Lung (tissue), 12 donors: ENCODE results near the gene NAT8L. TPM values are rescaled to one million over a fixed set of nuclear protein-coding genes. Genes with fewer than 3 reads are reported as not detected.

Source experiments
- ATAC-seq: fragments of 200-7000 bp; cut with Tn5 transposase; one replicate; pipeline ENCODE4 v1.9.1; 2020; ENCODE audit warnings: moderate number of reproducible peaks; ENCODE audit not compliant: insufficient read depth, low FRiP score
- DNase-seq, 3 donors: peaks; one replicate each; pipeline ENCODE4 v3.0.0-alpha.2; 2013 to 2017
- H3K27ac ChIP-seq, 2 donors: one replicate each; pipeline ENCODE4 v1.5.1; 2013; ENCODE audit warnings: mild to moderate bottlenecking in 2 of 2, moderate library complexity in 2 of 2, control low read depth in 1 of 2, inconsistent platforms in 1 of 2, low read depth in 1 of 2, low read length in 1 of 2
- H3K27me3 ChIP-seq, 3 donors: one replicate each; pipeline ENCODE4 v1.5.1; 2013; ENCODE audit warnings: low read length in 2 of 3; ENCODE audit not compliant: control insufficient read depth in 3 of 3, insufficient read depth in 3 of 3
- H3K36me3 ChIP-seq, 4 donors: one replicate each; pipeline ENCODE4 v1.5.1; 2013; ENCODE audit warnings: low read length in 4 of 4, mild to moderate bottlenecking in 1 of 4, moderate library complexity in 1 of 4; ENCODE audit not compliant: control insufficient read depth in 4 of 4, insufficient read depth in 4 of 4
- H3K4me1 ChIP-seq, 5 donors: one replicate each; pipeline ENCODE4 v1.5.1; 2013; ENCODE audit warnings: low read length in 5 of 5, mild to moderate bottlenecking in 2 of 5, moderate library complexity in 1 of 5; ENCODE audit not compliant: control insufficient read depth in 5 of 5, insufficient read depth in 5 of 5
- H3K4me3 ChIP-seq: one replicate; pipeline ENCODE4 v1.5.1; 2013; ENCODE audit warnings: mild to moderate bottlenecking, control low read depth, moderate library complexity
- H3K9ac ChIP-seq, 2 donors: one replicate each; pipeline ENCODE4 v1.5.1; 2013; ENCODE audit warnings: low read length in 2 of 2, control low read depth in 1 of 2; ENCODE audit not compliant: insufficient read depth in 1 of 2
- H3K9me3 ChIP-seq, 4 donors: one replicate each; pipeline ENCODE4 v1.5.1; 2013; ENCODE audit warnings: low read length in 3 of 4, mild to moderate bottlenecking in 1 of 4, moderate library complexity in 1 of 4; ENCODE audit not compliant: control insufficient read depth in 4 of 4, insufficient read depth in 3 of 4
- CTCF ChIP-seq: IDR thresholded peaks from 2 replicates; pipeline ENCODE4 v1.5.1; 2012; ENCODE audit warnings: mild to moderate bottlenecking; ENCODE audit errors: control extremely low read depth, extremely low read depth
- WGBS, 2 donors: extraction: QIAGEN DNeasy Blood & Tissue Kit; methylation state at CpG; one replicate each; pipeline ENCODE4 v1.1.7; 2013; 5-methylcytosine and 5-hydroxymethylcytosine counted together
- polyA plus RNA-seq, 2 donors: library from polyadenylated mRNA; stranded (reverse); fragments of 200-250 nt; gene quantifications; one replicate each; pipeline ENCODE4 v1.2.1, GENCODE V29; 2013
- total RNA-seq, 2 donors: library from RNA; depleted of rRNA in 1 of 2; stranded (reverse); fragments of >200 nt in 1 of 2; gene quantifications; one replicate each; pipeline ENCODE4 v1.2.1, GENCODE V29; 2014 to 2021
- donor health status: control.
- donor health status: control.
- donor health status: Bipolar disorder and iron deficiency.
- donor health status: healthy.
- donor health status: DM: yes; HTN: yes; CAD: no.

The NAT8L gene
- total and polyA plus RNA-seq, 4 donors: 0.05 to 0.46 (median 0.17) TPM

GRCh38 chr4:2036327-2036726 lies 22.8 kb upstream of the NAT8L start:
- 87 to 94% methylated on average over 10 of the region's 10 CpGs for WGBS, 2 donors

GRCh38 chr4:2036866-2037265 lies 22.3 kb upstream of the NAT8L start:
- no peak for DNase-seq

More at GRCh38 chr4:2036327-2036726, 22.8 kb upstream of the NAT8L start:
- no peak for TF ChIP-seq CTCF
- Histone ChIP-seq H3K4me3 (no peak overlapping the region), H3K4me1 (peaks cover 0 to 9% (median 0%) of the 10 kb centered on the region in 5 donors), H3K9me3 (peaks cover 0 to 6% (median 0%) of the 10 kb centered on the region in 4 donors), H3K36me3 (no peaks in the 10 kb centered on the region), H3K27ac (no peak overlapping the region), H3K9ac (no peak overlapping the region), H3K27me3 (peaks cover 7 to 24% (median 17%) of the 10 kb centered on the region in 3 donors)
- no peak for DNase-seq
- no peak for ATAC-seq

GRCh38 chr4:2040391-2041238 lies 18.5 kb upstream of the NAT8L start:
- Histone ChIP-seq H3K4me1 (peaks cover 0 to 17% (median 0%) of the 10 kb centered on the region in 5 donors), H3K27ac (no peak overlapping the region), H3K9ac (no peak overlapping the region), H3K27me3 (peaks cover 16 to 29% (median 22%) of the 10 kb centered on the region in 3 donors), H3K9me3 (peaks cover 0 to 18% (median 0%) of the 10 kb centered on the region in 4 donors), H3K4me3 (no peak overlapping the region), H3K36me3 (no peaks in the 10 kb centered on the region)
- WGBS, 2 donors: 2 to 6% methylated on average over 61 to 91 of the region's 91 CpGs
- no peak for ATAC-seq
- TF ChIP-seq CTCF: no peak
- DNase-seq: no peak

More at GRCh38 chr4:2036866-2037265, 22.3 kb upstream of the NAT8L start:
- no peaks in the 10 kb centered on the region for H3K36me3 ChIP-seq
- WGBS, 2 donors: 58 to 66% methylated on average over 7 of the region's 7 CpGs
- no peak overlapping the region for H3K9ac ChIP-seq
- TF ChIP-seq CTCF: no peak
- peaks cover 7 to 29% (median 22%) of the 10 kb centered on the region in 3 donors for H3K27me3 ChIP-seq
- ATAC-seq: no peak
- peaks cover 0 to 6% (median 0%) of the 10 kb centered on the region in 4 donors for H3K9me3 ChIP-seq
- peaks cover 0 to 14% (median 0%) of the 10 kb centered on the region in 5 donors for H3K4me1 ChIP-seq
- no peak overlapping the region for H3K4me3 ChIP-seq
- H3K27ac ChIP-seq: no peak overlapping the region
